Gastrocnemius medialis (tissue), 4 donors: ENCODE results near the gene AMN.

Experiments
- POLR2A ChIP-seq, 2 donors: fragments of 450-650 bp; IDR thresholded peaks; one replicate each; pipeline ENCODE4 v1.6.1; 2017; ENCODE audit warnings: antibody characterized with exemption in 2 of 2, mild to moderate bottlenecking in 2 of 2, moderate library complexity in 2 of 2
- TF ChIP-seq, protein P1 (sequence below), 5 experiments: fragments of 450-650 bp in 3 of 5; fragments of 200-600 bp in 2 of 5; sonication (generic) in 2 of 5; IDR thresholded peaks in 4 of 5; conservative IDR thresholded peaks in 1 of 5; 1 replicate in 4 of 5; 2 replicates in 1 of 5; pipeline ENCODE4 v1.5.1; 2016 to 2019; ENCODE audit warnings: antibody characterized with exemption in 5 of 5, mild to moderate bottlenecking in 3 of 5, moderate library complexity in 3 of 5

GRCh38 chr14:102949801-102950451, 27.5 kb downstream of the AMN start:
- TF ChIP-seq, protein P1, sequence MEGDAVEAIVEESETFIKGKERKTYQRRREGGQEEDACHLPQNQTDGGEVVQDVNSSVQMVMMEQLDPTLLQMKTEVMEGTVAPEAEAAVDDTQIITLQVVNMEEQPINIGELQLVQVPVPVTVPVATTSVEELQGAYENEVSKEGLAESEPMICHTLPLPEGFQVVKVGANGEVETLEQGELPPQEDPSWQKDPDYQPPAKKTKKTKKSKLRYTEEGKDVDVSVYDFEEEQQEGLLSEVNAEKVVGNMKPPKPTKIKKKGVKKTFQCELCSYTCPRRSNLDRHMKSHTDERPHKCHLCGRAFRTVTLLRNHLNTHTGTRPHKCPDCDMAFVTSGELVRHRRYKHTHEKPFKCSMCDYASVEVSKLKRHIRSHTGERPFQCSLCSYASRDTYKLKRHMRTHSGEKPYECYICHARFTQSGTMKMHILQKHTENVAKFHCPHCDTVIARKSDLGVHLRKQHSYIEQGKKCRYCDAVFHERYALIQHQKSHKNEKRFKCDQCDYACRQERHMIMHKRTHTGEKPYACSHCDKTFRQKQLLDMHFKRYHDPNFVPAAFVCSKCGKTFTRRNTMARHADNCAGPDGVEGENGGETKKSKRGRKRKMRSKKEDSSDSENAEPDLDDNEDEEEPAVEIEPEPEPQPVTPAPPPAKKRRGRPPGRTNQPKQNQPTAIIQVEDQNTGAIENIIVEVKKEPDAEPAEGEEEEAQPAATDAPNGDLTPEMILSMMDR (IDR thresholded peaks at IDR 0.05 in 4 of 5, conservative IDR thresholded peaks at IDR 0.05 in 1 of 5), result no peak
- TF ChIP-seq POLR2A (IDR thresholded peaks at IDR 0.05), result no peak
